Testis (tissue), 2 donors: ENCODE data around the gene GCN1.

ENCODE experiments used
- CTCF ChIP-seq, 3 experiments: fragments of 450-650 bp in 2 of 3; fragments of 200-600 bp in 1 of 3; sonication (generic) in 1 of 3; IDR thresholded peaks; one replicate each; pipeline ENCODE4 v1.5.1; 2016 to 2019; ENCODE audit warnings: antibody characterized with exemption in 3 of 3, mild to moderate bottlenecking in 2 of 3, moderate library complexity in 1 of 3
- POLR2A ChIP-seq: fragments of 450-650 bp; IDR thresholded peaks from one replicate; pipeline ENCODE4 v1.6.1; 2017; ENCODE audit warnings: antibody characterized with exemption, mild to moderate bottlenecking, moderate library complexity

DNA sequence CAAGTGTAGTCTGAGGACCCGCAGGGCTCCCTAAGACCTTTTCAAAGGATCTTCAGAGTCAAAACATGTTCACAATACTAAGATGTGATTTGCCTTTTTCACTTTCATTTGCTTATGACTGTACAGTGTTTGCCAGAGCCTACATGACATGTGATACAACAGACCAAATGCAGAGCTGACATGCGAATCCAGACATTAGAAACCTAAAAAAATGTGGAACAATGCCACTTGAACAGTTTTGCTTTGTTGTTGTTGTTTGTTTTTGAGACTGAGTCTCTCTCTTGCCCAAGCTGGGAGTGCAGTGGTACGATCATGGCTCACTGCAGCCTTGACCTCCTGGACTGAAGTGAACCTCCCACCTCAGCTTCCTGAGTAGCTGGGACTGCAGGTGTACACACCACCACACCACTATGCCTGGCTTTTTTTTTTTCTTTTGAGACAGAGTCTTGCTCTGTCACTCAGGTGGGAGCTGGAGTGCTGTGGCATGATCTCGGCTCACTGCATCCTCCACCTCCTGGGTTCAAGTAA is 72.7 kb downstream of the GCN1 start:
- no peak for TF ChIP-seq CTCF (IDR thresholded peaks at IDR 0.05)
- TF ChIP-seq POLR2A = no peak
